SK-N-SH (cell line): Measurements from ENCODE around the gene NCAPH2. TPM values are rescaled to one million over a fixed set of nuclear protein-coding genes. Genes with fewer than 3 reads are reported as not detected.

Experiments used
- CTCF ChIA-PET: fragments of 300-600, 350-600 bp; formaldehyde crosslinking; extraction: SDS; loops from one replicate; lab custom pipeline; 2021; lab: Yijun Ruan, JAX
- POLR2A ChIA-PET: fragments of 350-600 bp; sonication (Branson Sonifier 250); formaldehyde crosslinking; extraction: SDS; loops from one replicate; lab custom pipeline; 2020; ENCODE audit warnings: antibody characterized with exemption, inconsistent platforms; lab: Yijun Ruan, JAX
- DNase-seq: peaks from one replicate; pipeline ENCODE4 v3.0.0; 2012
- H2AFZ ChIP-seq: fragments of 200-600 bp; sonication (generic); 2 replicates; pipeline ENCODE4 v1.8.1; 2016; ENCODE audit warnings: antibody characterized with exemption, mild to moderate bottlenecking, low read depth
- H3F3A ChIP-seq: fragments of 200-600 bp; sonication (generic); replicated peaks from 2 replicates; pipeline ENCODE3; 2016; ENCODE audit warnings: antibody characterized with exemption, mild to moderate bottlenecking; ENCODE audit not compliant: insufficient read depth
- H3K27ac ChIP-seq, 2 experiments: fragments of 200-500 bp in 1 of 2; fragments of 200-600 bp in 1 of 2; sonication (Bioruptor generic) in 1 of 2; sonication (generic), shearing (Covaris generic) in 1 of 2; 2 replicates each; pipeline versions ENCODE4 v1.5.1 to v1.6.1; 2014 to 2016; ENCODE audit warnings: low read depth in 2 of 2, inconsistent platforms in 1 of 2, low read length in 1 of 2, mild to moderate bottlenecking in 1 of 2, mixed read lengths in 1 of 2
- H3K27me3 ChIP-seq: fragments of 200-600 bp; sonication (generic), shearing (Covaris generic); 2 replicates; pipeline ENCODE4 v1.6.1; 2016; ENCODE audit warnings: mixed run types; ENCODE audit not compliant: insufficient read depth
- H3K36me3 ChIP-seq, 2 experiments: fragments of 200-500 bp in 1 of 2; fragments of 200-600 bp in 1 of 2; sonication (Bioruptor generic) in 1 of 2; sonication (generic) in 1 of 2; replicated peaks in 1 of 2; 2 replicates each; pipeline versions ENCODE3 to v1.5.1; 2014 to 2016; ENCODE audit warnings: low read length in 1 of 2, mild to moderate bottlenecking in 1 of 2; ENCODE audit not compliant: insufficient read depth in 2 of 2, control insufficient read depth in 1 of 2
- H3K4me1 ChIP-seq, 2 experiments: fragments of 200-500 bp in 1 of 2; fragments of 200-600 bp in 1 of 2; sonication (Bioruptor generic) in 1 of 2; sonication (generic), shearing (Covaris generic) in 1 of 2; 2 replicates each; pipeline versions ENCODE4 v1.5.1 to v1.6.1; 2014 to 2016; ENCODE audit warnings: low read depth in 1 of 2, low read length in 1 of 2, mixed run types in 1 of 2; ENCODE audit not compliant: insufficient read depth in 2 of 2, control insufficient read depth in 1 of 2
- H3K4me2 ChIP-seq: fragments of 200-600 bp; sonication (generic), shearing (Covaris generic); 2 replicates; pipeline ENCODE4 v1.6.1; 2017; ENCODE audit warnings: mixed run types
- H3K4me3 ChIP-seq, 2 experiments: fragments of 200-500 bp in 1 of 2; fragments of 200-600 bp in 1 of 2; sonication (Bioruptor generic) in 1 of 2; sonication (generic), shearing (Covaris generic) in 1 of 2; 2 replicates each; pipeline versions ENCODE4 v1.5.1 to v1.8.1; 2014 to 2016; ENCODE audit warnings: low read depth in 2 of 2, inconsistent platforms in 1 of 2, low read length in 1 of 2, mild to moderate bottlenecking in 1 of 2, mixed read lengths in 1 of 2, moderate library complexity in 1 of 2
- H3K79me2 ChIP-seq: fragments of 200-600 bp; sonication (generic); 2 replicates; pipeline ENCODE4 v1.8.1; 2017; ENCODE audit warnings: mild to moderate bottlenecking; ENCODE audit not compliant: insufficient read depth
- H3K9ac ChIP-seq: fragments of 200-600 bp; sonication (generic); 2 replicates; pipeline ENCODE4 v1.6.1; 2017; ENCODE audit warnings: mixed run types
- H3K9me2 ChIP-seq: fragments of 200-600 bp; sonication (generic); 2 replicates; pipeline ENCODE4 v1.6.1; 2017; ENCODE audit warnings: mixed run types
- H3K9me3 ChIP-seq: fragments of 200-600 bp; sonication (generic); 2 replicates; pipeline ENCODE4 v1.6.1; 2017; ENCODE audit warnings: mixed run types, mild to moderate bottlenecking, moderate library complexity
- H4K20me1 ChIP-seq: fragments of 200-600 bp; sonication (generic); 2 replicates; pipeline ENCODE4 v1.6.1; 2017; ENCODE audit warnings: mild to moderate bottlenecking, mixed run types; ENCODE audit not compliant: insufficient read depth
- CHD2 ChIP-seq: fragments of 150-350 bp; IDR thresholded peaks from 2 replicates; pipeline ENCODE4 v1.6.1; 2018; ENCODE audit warnings: low read length; ENCODE audit not compliant: partially characterized antibody
- EP300 ChIP-seq, 2 experiments: IDR thresholded peaks; 2 replicates each; pipeline versions ENCODE4 v1.4.0 to v1.6.1; 2012; ENCODE audit warnings: borderline replicate concordance in 1 of 2, low read depth in 1 of 2, low read length in 1 of 2
- EZH2phosphoT487 ChIP-seq: fragments of 200-600 bp; sonication (generic); IDR thresholded peaks from 2 replicates; pipeline ENCODE4 v1.6.1; 2017; ENCODE audit warnings: low read depth, mixed run types, mild to moderate bottlenecking, antibody characterized with exemption, moderate library complexity, borderline replicate concordance
- FOSL2 ChIP-seq: IDR thresholded peaks from 2 replicates; pipeline ENCODE4 v1.4.0; 2012; ENCODE audit warnings: low read depth, mild to moderate bottlenecking, moderate library complexity, borderline replicate concordance
- FOXJ3 ChIP-seq: sonication (generic); formaldehyde crosslinking; IDR thresholded peaks from 2 replicates; pipeline ENCODE4 v1.5.1; 2020; ENCODE audit warnings: mild to moderate bottlenecking, missing genetic modification reagents
- MXI1 ChIP-seq: IDR thresholded peaks from 2 replicates; pipeline ENCODE4 v1.6.1; 2012; ENCODE audit warnings: mild to moderate bottlenecking, low read depth, low read length, improper control_type of control experiment
- NFIC ChIP-seq: IDR thresholded peaks from 2 replicates; pipeline ENCODE4 v1.4.0; 2012; ENCODE audit warnings: borderline replicate concordance
- NRF1 ChIP-seq: IDR thresholded peaks from 2 replicates; pipeline ENCODE4 v1.6.1; 2012; ENCODE audit warnings: low read depth, mild to moderate bottlenecking, low read length
- PBX3 ChIP-seq: IDR thresholded peaks from 2 replicates; pipeline ENCODE4; 2012
- POLR2AphosphoS5 ChIP-seq: IDR thresholded peaks from 2 replicates; pipeline ENCODE4 v1.6.1; 2012; ENCODE audit warnings: low read depth, low read length
- REST ChIP-seq: IDR thresholded peaks from 2 replicates; pipeline ENCODE4 v1.6.1; 2012; ENCODE audit warnings: mild to moderate bottlenecking, low read depth, low read length, moderate library complexity
- SIN3A ChIP-seq: IDR thresholded peaks from 2 replicates; pipeline ENCODE4 v1.6.1; 2012; ENCODE audit warnings: low read depth, mild to moderate bottlenecking, low read length, moderate library complexity, borderline replicate concordance
- SMC3 ChIP-seq: IDR thresholded peaks from 2 replicates; pipeline ENCODE4 v1.6.1; 2012; ENCODE audit warnings: low read depth, low read length, improper control_type of control experiment
- USF1 ChIP-seq: IDR thresholded peaks from 2 replicates; pipeline ENCODE4 v1.4.0; 2012; ENCODE audit warnings: low read depth, borderline replicate concordance
- YY1 ChIP-seq: IDR thresholded peaks from 2 replicates; pipeline ENCODE4 v1.4.0; 2012; ENCODE audit warnings: low read depth, mild to moderate bottlenecking
- WGBS: methylation state at CpG from one replicate; pipeline ENCODE4 v1.1.6; 2017; ENCODE audit warnings: low lambda C conversion rate; 5-methylcytosine and 5-hydroxymethylcytosine counted together
- polyA plus RNA-seq, 3 experiments: library from polyadenylated mRNA; depleted of rRNA; stranded (reverse); fragments of >200 nt; gene quantifications; 2 replicates each; pipeline ENCODE4 v1.2.3, GENCODE V29; 2012
- TF ChIP-seq, protein P1 (sequence below): fragments of 150-350 bp; IDR thresholded peaks from 2 replicates; pipeline ENCODE4 v1.6.1; 2017; ENCODE audit warnings: antibody characterized with exemption, low read length, low read depth, borderline replicate concordance
- TF ChIP-seq, protein P2 (sequence below): IDR thresholded peaks from 2 replicates; pipeline ENCODE4 v1.4.0; 2012; ENCODE audit warnings: low read depth, borderline replicate concordance

NCAPH2 gene
- polyA plus RNA-seq, 1 of the 3 experiments (the other 2 are of a cell fraction): 22.4 TPM

DNA sequence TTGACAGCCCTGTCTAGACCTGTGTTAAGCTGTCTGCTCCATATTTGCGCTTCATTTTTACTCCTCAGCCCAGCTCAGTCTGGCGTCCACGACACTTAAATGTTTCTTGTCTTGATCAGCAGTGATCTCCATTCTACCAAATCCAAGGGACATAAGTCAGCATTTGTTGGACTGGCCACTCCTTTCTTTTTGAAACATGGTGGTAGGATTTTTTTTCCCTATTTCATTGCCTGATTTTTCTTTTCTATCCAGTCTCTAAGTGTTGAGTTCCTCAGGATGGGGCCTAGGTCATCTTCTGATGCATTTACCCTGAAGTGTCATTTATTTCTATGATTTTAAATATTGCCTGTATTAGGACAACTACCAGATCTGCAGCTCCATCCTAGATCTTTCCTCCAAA, 873 bp downstream of the NCAPH2 start:
- Histone ChIP-seq H3K27ac (peak overlapping the region; percentile 69 to 83; a peak in 3 of 4 replicates), H3K79me2 (peaks cover 81% of the 10 kb centered on the region), H4K20me1 (0 out of 2 replicates have a peak, but pooled peaks cover 4% of the 10 kb centered on the region), H2AFZ (peak overlapping the region; percentile 66; the same call in 1 of the 2 replicates), H3K9me2 (no peaks in the 10 kb centered on the region), H3F3A (peaks cover 6% of the 10 kb centered on the region), H3K4me1 (peaks cover 7 to 14% of the 10 kb centered on the region in 2 experiments; a peak in 3 of 4 replicates), H3K9me3 (no peaks in the 10 kb centered on the region), H3K36me3 (peaks cover 0 to 7% of the 10 kb centered on the region in 2 experiments), H3K27me3 (no peaks in the 10 kb centered on the region), H3K4me3 (peak overlapping the region; percentile 79 to 85), H3K4me2 (peak overlapping the region; percentile 96), H3K9ac (peak overlapping the region; percentile 77)
- ChIA-PET CTCF (interaction anchor here (2.6 to 3.1 kb wide), 3 partner anchors 11 to 54 kb away, joined by 12 to 20 read pairs (median 14); partner anchors contain the start of genes SCO2 and SYCE3), POLR2A (interaction anchor here (2.0 kb wide), 1 partner anchor 17 kb away, joined by 11 read pairs; the partner anchor contains the start of gene SCO2)
- DNase-seq: no peak
- 3% methylated on average over 3 of the region's 3 CpGs for WGBS
- TF ChIP-seq SIN3A: no peak
- TF ChIP-seq, protein P1, sequence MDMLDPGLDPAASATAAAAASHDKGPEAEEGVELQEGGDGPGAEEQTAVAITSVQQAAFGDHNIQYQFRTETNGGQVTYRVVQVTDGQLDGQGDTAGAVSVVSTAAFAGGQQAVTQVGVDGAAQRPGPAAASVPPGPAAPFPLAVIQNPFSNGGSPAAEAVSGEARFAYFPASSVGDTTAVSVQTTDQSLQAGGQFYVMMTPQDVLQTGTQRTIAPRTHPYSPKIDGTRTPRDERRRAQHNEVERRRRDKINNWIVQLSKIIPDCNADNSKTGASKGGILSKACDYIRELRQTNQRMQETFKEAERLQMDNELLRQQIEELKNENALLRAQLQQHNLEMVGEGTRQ: no peak
- no peak for TF ChIP-seq YY1
- TF ChIP-seq USF1: no peak
- TF ChIP-seq, protein P2, sequence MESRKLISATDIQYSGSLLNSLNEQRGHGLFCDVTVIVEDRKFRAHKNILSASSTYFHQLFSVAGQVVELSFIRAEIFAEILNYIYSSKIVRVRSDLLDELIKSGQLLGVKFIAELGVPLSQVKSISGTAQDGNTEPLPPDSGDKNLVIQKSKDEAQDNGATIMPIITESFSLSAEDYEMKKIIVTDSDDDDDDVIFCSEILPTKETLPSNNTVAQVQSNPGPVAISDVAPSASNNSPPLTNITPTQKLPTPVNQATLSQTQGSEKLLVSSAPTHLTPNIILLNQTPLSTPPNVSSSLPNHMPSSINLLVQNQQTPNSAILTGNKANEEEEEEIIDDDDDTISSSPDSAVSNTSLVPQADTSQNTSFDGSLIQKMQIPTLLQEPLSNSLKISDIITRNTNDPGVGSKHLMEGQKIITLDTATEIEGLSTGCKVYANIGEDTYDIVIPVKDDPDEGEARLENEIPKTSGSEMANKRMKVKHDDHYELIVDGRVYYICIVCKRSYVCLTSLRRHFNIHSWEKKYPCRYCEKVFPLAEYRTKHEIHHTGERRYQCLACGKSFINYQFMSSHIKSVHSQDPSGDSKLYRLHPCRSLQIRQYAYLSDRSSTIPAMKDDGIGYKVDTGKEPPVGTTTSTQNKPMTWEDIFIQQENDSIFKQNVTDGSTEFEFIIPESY: no peak
- TF ChIP-seq SMC3: no peak
- TF ChIP-seq MXI1: no peak
- no peak for TF ChIP-seq FOSL2
- no peak for TF ChIP-seq EZH2phosphoT487
- TF ChIP-seq FOXJ3: no peak
- TF ChIP-seq CHD2: no peak
- no peak for TF ChIP-seq POLR2AphosphoS5
- no peak for TF ChIP-seq NRF1
- no peak for TF ChIP-seq NFIC
- TF ChIP-seq EP300 (IDR thresholded peaks at IDR 0.05; ENCODE audit: borderline replicate concordance in 1 of 2, low read depth in 1 of 2, low read length in 1 of 2): no peak
- TF ChIP-seq REST: no peak
- no peak for TF ChIP-seq PBX3
